Stomach smooth muscle (tissue), 2 donors: Measurements from ENCODE around the gene IFNGR1.
"Not testable (repeated sequence)": the region's sequence is repeated elsewhere in the genome, so short reads cannot be mapped to it uniquely, and the experiment has no call there.

ENCODE experiments used
- H3K27ac ChIP-seq: one replicate; pipeline ENCODE4 v1.7.0; 2013; ENCODE audit warnings: mild to moderate bottlenecking, low read length, inconsistent platforms
- H3K27me3 ChIP-seq, 2 donors: one replicate each; pipeline ENCODE4 v1.7.0; 2013; ENCODE audit warnings: low read length in 2 of 2; ENCODE audit not compliant: insufficient read depth in 2 of 2, control insufficient read depth in 1 of 2
- H3K36me3 ChIP-seq, 2 donors: one replicate each; pipeline ENCODE4 v1.7.0; 2013; ENCODE audit warnings: low read length in 2 of 2; ENCODE audit not compliant: control insufficient read depth in 2 of 2, insufficient read depth in 2 of 2
- H3K4me1 ChIP-seq: one replicate; pipeline ENCODE4 v1.7.0; 2013; ENCODE audit warnings: low read length; ENCODE audit not compliant: control insufficient read depth, insufficient read depth
- H3K4me3 ChIP-seq, 2 donors: one replicate each; pipeline ENCODE4 v1.7.0; 2013; ENCODE audit warnings: low read length in 2 of 2
- H3K9ac ChIP-seq, 2 donors: one replicate each; pipeline ENCODE4 v1.7.0; 2013; ENCODE audit warnings: low read length in 2 of 2, mild to moderate bottlenecking in 1 of 2
- H3K9me3 ChIP-seq, 2 donors: one replicate each; pipeline ENCODE4 v1.7.0; 2013; ENCODE audit warnings: low read length in 2 of 2; ENCODE audit not compliant: control insufficient read depth in 2 of 2
- donor health status: healthy.
- donor health status: Pancreatic carcinoma.

The IFNGR1 gene

DNA sequence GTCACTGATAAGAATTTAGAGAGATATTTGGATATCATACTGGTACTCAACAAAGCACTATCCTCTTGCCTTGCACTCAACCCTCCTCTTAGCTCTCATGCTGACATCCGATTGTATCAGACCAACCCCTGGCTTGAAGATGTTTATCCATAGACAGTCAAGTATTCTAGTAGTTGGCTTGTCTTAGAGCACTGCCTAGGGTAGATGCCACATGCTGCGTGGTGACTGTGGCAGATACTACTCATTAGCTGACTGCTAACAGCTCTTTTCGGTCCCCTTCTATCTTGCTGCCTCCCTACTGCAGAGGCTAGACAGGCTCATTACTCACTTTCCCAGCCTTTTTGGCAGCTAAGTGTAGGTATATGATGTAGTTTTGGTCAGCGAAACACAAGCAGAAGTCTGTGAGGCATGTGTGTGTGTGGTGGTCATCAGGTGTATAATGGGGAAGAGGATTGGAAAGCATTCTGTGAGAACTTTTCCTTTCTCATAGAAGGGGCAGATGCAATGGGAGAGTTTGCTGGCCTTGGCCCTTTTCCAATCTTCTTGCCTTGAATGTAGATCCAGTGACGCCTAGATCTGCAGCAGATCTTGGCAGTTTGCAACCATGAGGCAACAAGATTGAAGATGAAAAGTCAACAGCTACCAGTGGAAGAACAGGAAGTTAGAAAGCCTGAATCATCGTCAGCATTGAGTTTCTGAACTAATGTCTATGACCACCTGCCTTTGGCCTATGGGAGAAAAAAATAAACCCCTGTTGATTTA, 4.4 kb upstream of the IFNGR1 start:
- H3K27ac ChIP-seq = no peak overlapping the region
- no peak overlapping the region for H3K9ac ChIP-seq
- H3K27me3 ChIP-seq = no peaks in the 10 kb centered on the region
- no peaks in the 10 kb centered on the region for H3K9me3 ChIP-seq
- no peaks in the 10 kb centered on the region for H3K4me1 ChIP-seq
- H3K36me3 ChIP-seq = no peaks in the 10 kb centered on the region
- H3K4me3 ChIP-seq = no peak overlapping the region

- Histone ChIP-seq H3K4me3 (no peak overlapping the region), H3K4me1 (peaks cover 6% of the 10 kb centered on the region)
Measured at GRCh38 chr6:137222381-137222780, 3.2 kb upstream of the IFNGR1 start.

GRCh38 chr6:137219664-137220252, 573 bp upstream of the IFNGR1 start:
- Histone ChIP-seq H3K4me1 (peaks cover 16% of the 10 kb centered on the region), H3K9ac (peak overlapping the region; percentile 96 to 98), H3K4me3 (peak overlapping the region; percentile 96 to 97), H3K36me3 (no peaks in the 10 kb centered on the region), H3K27ac (peak overlapping the region; percentile 87), H3K9me3 (no peaks in the 10 kb centered on the region), H3K27me3 (no peaks in the 10 kb centered on the region)

More at GRCh38 chr6:137222381-137222780, 3.2 kb upstream of the IFNGR1 start:
- no peak overlapping the region for H3K9ac ChIP-seq
- H3K27ac ChIP-seq = no peak overlapping the region
- H3K36me3 ChIP-seq = no peaks in the 10 kb centered on the region
- H3K27me3 ChIP-seq = no peaks in the 10 kb centered on the region
- H3K9me3 ChIP-seq = no peaks in the 10 kb centered on the region

DNA sequence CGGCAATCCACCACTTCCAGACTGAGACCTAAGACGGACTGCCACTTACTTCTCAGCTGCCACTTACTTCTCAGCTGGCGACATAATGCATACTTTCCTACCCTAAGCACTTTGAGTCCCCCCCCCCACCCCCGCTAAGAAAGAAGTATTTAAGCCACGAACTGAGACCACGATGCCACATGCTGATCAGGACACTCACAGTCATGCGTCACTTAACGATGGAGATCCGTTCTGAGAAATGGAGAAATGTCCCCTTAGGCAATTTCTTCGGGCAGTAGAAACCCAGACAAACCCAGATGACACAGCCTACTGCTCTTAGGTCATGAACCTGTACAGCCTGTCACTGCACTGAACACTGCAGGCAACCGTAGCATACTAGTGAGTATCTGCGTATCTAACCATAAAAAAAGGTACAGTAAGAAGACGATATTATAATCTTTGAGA, 690 bp downstream of the IFNGR1 start:
- no peaks in the 10 kb centered on the region for H3K27me3 ChIP-seq
- H3K9ac ChIP-seq = peak overlapping the region; percentile 96 to 98
- peak overlapping the region; percentile 87 for H3K27ac ChIP-seq
- H3K9me3 ChIP-seq = no peaks in the 10 kb centered on the region
- peak overlapping the region; percentile 96 to 97 for H3K4me3 ChIP-seq
- H3K4me1 ChIP-seq = peaks cover 24% of the 10 kb centered on the region
- no peaks in the 10 kb centered on the region for H3K36me3 ChIP-seq

DNA sequence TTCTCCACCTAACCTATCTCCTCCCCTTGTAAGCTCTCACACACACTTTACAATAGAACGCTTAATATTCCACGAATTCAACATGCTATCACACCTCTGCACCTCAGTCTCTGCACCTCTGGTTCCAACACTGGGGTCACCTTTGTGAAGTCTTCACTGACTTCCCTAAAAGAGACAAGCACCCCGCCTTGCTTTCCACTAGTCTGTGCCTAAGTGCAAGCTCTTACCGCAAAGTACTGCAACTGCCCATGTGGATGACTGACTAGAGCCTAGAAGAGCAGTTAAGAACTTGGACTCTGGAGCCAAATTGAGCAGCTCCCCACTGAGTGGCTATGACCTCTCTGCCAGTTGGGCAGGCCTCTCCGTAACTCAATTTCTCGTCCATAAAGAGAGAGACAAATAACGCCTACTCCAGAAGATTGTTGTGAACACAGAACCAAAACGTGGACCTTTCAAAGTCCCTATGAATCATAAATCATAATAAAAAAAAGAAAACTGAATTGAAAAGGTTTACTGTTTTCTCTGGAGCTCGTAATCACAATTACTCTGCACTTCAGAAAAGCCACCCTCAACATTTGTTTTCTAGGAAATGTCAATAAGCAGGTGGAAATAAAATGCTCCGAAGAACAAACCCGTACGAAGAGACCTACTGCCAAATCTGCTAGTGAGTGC, 1.2 kb downstream of the IFNGR1 start:
- peak overlapping the region; percentile 96 to 98 for H3K9ac ChIP-seq
- no peaks in the 10 kb centered on the region for H3K9me3 ChIP-seq
- H3K4me1 ChIP-seq = peaks cover 25% of the 10 kb centered on the region

GRCh38 chr6:137216875-137217553, 2.2 kb downstream of the IFNGR1 start:
- no peak overlapping the region for H3K27ac ChIP-seq
- H3K4me1 ChIP-seq = peaks cover 25% of the 10 kb centered on the region
- H3K9ac ChIP-seq = peak overlapping the region; percentile 29 to 98
- H3K36me3 ChIP-seq = no peaks in the 10 kb centered on the region
- no peaks in the 10 kb centered on the region for H3K27me3 ChIP-seq
- peak overlapping the region; percentile 96 to 97 for H3K4me3 ChIP-seq
- H3K9me3 ChIP-seq = no peaks in the 10 kb centered on the region

More for the DNA sequence above, 1.2 kb downstream of the IFNGR1 start:
- peak overlapping the region; percentile 96 to 97 for H3K4me3 ChIP-seq
- peak overlapping the region; percentile 87 for H3K27ac ChIP-seq
- H3K27me3 ChIP-seq = no peaks in the 10 kb centered on the region
- no peaks in the 10 kb centered on the region for H3K36me3 ChIP-seq

DNA sequence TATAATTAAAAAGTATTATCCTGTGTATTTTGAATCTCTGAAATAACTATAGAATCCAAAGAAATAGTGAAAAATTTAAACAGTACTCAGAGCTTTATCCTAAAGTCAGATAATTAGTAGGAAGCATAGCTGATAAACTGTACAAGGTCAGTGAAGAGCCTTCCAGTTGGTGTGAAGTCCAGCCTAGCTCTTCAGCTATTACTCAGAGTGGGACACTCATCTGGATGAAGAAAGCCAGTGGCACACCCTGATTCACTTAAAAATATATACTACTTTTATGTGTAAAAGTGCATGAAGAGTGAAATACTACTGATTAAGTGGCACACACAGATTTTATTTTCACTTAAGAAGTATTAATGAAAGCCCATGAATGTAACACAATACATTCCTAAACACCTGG, 3.1 kb downstream of the IFNGR1 start:
- no peak overlapping the region for H3K27ac ChIP-seq
- peaks cover 27% of the 10 kb centered on the region for H3K4me1 ChIP-seq
- H3K4me3 ChIP-seq = no peak overlapping the region
- H3K36me3 ChIP-seq = no peaks in the 10 kb centered on the region
- no peaks in the 10 kb centered on the region for H3K27me3 ChIP-seq
- H3K9ac ChIP-seq = no peak overlapping the region
- no peaks in the 10 kb centered on the region for H3K9me3 ChIP-seq

GRCh38 chr6:137215630-137216029, 3.6 kb downstream of the IFNGR1 start:
- not testable (repeated sequence) for H3K9me3 ChIP-seq, H3K9ac ChIP-seq, H3K27ac ChIP-seq, H3K36me3 ChIP-seq, H3K4me3 ChIP-seq, H3K27me3 ChIP-seq
- H3K4me1 ChIP-seq = peaks cover 30% of the 10 kb centered on the region

- H3K27me3 ChIP-seq = no peaks in the 10 kb centered on the region
- no peaks in the 10 kb centered on the region for H3K36me3 ChIP-seq
- peaks cover 30% of the 10 kb centered on the region for H3K4me1 ChIP-seq
- H3K4me3 ChIP-seq = no peak overlapping the region
- H3K27ac ChIP-seq = no peak overlapping the region
- H3K9ac ChIP-seq = no peak overlapping the region
- H3K9me3 ChIP-seq = no peaks in the 10 kb centered on the region
Measured at GRCh38 chr6:137214931-137215330, 4.3 kb downstream of the IFNGR1 start.

- Histone ChIP-seq H3K9me3 (no peaks in the 10 kb centered on the region), H3K9ac (peak overlapping the region in 1 of 2 donors; percentile 9), H3K4me1 (peaks cover 30% of the 10 kb centered on the region), H3K4me3 (peak overlapping the region in 1 of 2 donors; percentile 23), H3K27me3 (no peaks in the 10 kb centered on the region), H3K36me3 (no peaks in the 10 kb centered on the region), H3K27ac (no peak overlapping the region)
Measured at GRCh38 chr6:137213813-137214212, 5.4 kb downstream of the IFNGR1 start.
